C4-2B (cell line): ENCODE results near the gene PRRT2.

Source experiments
- CTCF ChIP-seq: fragments of 450-650 bp; conservative IDR thresholded peaks from 2 replicates; pipeline ENCODE4 v1.5.1; 2017; ENCODE audit warnings: mild to moderate bottlenecking
- ZFX ChIP-seq: fragments of 450-650 bp; IDR thresholded peaks from 2 replicates; pipeline ENCODE4 v1.6.1; 2017

DNA sequence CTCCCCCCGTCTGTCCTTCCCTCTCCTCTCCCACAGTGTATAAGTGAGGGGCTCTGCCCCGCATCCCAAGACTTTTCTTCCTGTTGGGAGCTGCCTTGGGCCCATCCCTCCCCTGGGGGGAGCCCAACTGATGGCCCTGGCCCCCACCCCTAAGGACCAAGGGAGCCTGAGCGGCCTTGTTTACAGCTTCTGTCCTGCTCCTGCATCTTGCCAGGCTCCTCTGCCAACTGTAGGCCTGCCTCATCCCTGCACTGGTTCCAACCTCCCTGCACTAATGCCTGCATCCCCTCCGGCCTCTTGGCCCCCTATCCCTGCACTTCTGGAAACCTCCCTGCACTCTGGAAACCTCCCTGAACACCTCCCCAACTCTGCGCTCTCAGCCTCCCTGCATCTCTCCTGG lies 2.6 kb downstream of the PRRT2 start:
- TF ChIP-seq CTCF = no peak
- TF ChIP-seq ZFX = no peak
